Suppressor macrophage (primary cell): ENCODE measurements around the gene DLG2.

Experiments
- DNase-seq, 4 experiments: peaks; one replicate each; pipeline ENCODE4 v3.0.0-alpha.2; 2020 to 2022

The DLG2 gene

DNA sequence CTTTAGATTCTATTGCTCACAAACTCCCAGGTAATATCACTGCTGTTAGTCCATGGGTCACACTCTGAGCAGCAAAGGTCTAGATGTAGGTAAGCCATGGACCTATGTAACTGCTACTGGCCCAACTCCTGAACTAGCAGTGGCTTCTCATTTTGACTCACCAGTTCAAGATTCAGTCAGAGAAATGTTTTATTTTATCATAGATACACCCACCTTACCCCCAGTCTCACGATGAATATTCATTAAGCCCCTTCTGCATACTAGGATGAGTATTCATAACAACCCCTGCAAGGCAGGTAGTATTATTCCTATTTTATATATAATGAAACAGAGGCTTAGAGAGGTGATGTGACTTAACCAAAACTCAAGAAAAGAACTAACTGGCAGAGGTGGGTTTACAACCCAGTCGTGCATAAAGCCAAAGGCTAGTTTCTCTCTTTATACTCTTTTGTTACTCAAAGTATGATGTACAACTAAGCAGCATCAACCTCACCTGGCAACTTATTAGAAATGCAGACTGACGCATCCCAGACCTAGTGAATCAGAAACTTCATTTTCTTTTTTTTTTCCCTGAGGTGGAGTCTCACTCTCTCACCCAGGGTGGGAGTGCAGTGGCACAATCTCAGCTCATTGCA is 1383.4 kb downstream of the DLG2 start:
- DNase-seq: no peak

DNA sequence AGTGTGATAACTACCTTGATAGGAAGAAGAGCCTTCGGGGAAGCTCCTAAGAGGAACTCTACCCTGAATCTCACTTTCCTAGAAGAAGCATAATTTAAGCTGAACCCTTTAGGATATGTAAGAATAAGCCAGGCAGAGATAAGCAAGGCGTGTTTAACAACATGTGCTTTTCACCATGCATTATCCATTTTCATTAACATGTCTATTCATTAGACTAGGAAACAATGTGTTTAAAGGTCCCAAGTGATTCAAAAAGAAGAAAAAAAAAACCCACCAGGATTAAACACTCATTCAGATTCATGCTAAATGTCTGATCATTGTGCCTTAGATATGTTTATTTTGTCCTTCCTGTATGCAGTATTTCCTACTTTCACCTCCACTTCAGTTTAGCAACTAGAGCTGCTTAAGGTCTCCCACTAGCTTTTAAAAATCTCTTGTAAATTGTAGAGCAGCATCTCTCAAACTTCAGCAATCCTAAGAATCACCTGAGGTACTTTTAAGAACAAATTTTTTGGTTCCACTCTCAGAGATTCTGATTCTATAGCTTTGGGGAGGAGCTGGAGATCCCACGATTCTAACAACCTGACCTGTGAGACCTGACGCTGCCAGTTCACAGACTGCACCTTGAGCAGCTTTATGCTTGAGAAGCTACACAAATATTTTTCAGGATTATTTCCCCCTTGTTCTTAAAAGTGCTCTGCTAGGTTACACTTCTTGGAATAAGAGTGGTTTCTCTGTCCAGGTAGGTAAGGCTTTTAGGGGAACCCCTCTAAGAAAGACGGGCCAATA is 1385.6 kb downstream of the DLG2 start:
- no peak for DNase-seq

DNA sequence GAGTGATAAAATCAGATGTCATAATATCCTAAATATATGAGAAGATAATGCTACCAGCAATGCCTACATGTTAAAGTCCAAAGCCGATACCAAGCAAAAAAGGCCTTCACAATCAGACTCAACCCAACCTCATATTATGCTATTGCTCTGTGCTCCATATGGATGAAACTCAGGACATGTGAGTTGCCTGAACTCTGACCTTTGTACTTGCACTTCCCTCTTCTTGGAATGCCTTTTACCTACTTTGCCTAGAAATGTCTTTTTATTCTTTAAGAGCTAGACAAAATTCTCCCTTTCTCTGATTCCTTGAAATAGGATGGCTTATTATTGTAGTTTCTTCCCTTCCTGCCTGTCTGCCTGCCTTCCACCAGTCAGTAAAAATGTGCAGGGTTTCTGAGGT is 1386.3 kb downstream of the DLG2 start:
- DNase-seq: no peak

DNA sequence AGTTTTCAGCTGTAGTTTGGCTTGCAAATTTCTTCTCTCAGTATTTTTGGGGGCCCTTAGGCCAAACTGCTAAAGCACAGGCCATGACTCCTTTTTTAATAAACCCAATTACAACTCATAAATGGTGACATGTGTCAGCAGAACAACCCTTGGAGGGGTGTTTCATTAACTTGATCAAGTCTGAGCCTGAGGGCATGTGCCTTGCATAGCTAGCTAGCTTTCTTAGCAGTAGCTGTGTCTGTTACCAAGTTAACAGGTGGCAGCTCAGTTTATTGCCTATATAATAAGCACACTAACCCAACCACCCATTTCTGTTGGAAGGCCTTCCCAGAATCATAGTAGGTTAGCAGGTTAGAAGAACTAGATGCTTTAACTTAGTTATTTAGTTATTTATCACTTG is 1390.7 kb downstream of the DLG2 start:
- no peak for DNase-seq

DNA sequence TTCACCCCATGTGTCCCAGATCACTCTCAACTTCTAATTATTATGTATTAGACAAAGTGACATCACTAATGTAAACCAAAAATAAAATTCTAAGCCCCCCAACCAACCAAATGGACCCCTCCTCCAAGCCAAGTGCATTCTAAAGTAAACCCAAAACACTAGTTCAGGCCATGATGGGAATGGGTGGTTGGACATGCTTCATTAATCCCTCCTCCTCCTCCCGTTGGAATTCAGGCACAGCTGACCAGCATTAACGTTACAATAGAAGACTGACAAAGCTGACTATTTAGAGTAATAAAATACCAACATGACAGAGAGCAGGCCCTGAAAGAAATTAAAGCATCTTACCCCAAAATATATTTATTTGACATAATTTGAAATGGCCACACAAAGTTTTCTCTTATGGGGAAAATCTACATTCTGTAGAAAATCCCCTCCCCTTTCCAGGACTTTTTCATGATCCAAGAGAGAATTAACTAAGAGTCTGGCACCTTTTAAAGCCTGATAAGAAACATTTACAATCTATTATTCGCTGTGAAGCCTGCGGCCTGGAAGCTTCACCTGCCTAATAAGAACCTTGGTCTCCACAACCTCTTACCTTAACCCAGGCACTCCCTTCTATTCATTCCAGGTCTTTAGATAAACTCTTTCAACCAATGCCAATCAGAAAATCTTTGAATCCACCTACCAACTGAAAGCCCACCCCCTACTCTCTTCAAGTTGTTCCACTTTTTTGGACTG is 1392.5 kb downstream of the DLG2 start:
- no peak for DNase-seq

DNA sequence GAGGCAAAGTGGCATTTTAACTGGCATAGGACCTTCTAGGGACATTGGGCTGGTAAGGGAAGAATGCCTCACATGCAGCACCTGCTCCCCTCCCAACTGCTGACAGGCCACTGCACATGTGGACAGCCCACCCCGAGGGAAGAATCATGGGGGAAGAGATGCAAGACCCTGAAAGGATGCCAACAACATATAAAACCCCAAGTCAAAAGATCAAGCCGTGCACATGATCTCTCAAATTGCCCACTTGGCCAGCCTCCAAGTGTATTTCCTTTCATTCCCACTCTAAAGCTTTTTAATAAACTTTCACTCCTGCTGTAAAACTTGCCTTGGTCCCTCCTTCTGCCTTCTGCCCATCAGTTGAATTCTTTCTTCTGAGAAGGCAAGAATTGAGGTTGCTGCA is 1393.1 kb downstream of the DLG2 start:
- no peak for DNase-seq

DNA sequence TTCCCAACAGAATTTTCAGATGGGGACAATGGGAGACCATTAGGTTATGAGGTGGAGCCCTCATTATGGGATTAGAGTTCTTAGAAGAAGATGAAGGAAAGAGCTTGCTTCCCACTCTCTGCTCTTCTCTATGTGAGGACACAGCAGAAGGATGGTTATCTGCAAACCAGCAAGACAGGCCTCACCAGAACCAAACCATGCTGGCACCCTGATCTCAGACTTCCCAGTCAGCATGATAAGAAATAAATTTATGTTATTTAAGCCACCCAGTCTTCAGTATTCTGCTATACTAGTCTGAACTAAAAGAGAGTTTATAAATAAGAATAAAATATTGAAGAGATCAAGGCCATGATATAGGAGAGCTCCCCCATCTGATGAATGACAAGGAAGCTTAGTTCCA is 1394.6 kb downstream of the DLG2 start:
- DNase-seq: no peak

DNA sequence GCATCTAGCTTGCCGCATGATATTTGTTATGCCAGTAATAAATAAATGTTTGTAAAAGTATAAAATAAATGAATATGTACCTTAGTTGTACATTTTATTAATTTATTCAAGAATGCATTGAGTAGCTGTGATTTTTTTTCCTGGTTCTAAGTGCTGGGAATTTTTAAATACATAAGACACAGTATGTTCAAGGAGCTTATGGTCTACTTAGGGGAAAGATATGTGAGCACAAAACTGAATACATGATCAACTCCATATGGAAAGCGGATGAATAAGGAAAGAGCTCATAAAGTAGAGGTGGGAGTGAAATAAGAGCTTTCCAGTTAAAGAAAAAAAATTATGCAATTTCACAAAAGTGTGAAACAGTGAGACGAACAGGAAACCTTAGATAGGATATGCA is 1396.7 kb downstream of the DLG2 start:
- no peak for DNase-seq

DNA sequence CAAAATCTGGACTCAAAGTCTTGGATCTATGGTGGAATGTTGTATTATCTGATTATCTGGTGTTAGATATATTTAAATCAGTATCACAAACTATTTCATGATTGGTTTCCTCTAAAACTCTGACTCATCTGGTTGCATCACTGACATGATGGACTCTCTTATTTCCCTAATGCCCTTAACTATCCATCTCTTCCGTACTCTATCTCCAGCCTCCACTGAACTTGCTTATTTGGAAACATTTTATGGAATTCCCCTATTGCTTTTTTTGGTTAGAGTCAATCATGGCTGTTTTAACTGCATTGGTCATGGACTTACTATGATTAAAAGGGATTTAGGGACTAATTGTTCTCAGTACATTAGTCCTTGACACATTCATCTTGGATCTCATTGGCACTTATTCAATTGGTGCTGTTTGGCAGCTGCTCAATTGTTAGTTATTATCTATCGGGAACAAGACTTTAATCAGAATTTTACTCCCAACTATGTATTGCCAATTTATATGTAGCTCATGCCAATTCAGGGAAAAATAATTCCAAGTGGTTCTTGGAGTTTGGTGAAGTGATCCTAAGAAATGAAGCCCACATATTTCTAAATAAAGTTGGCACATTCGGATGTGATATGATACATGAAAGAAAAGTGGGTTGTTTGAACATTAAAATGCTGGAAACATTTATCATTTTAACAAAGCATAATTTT is 1399.0 kb downstream of the DLG2 start:
- no peak for DNase-seq

DNA sequence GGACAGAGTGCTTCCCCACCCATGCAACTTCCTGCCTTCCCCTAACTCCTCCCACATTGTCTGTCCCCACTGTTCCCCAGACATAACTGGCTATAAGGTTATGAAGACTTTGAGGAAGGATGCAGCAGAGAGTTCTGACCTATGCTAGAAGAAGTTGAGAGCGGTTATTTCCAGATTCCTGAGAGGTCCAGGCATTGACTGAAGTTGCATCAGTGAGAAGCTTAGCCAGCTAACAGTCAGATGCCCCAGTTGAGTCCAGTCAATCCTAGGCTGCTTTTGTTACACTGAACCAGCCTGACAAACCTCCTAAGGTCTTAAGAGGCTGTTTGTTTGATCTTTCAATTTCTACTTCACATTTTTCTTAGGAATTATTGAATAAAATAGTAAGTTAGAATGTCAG is 1403.1 kb downstream of the DLG2 start:
- DNase-seq: no peak

DNA sequence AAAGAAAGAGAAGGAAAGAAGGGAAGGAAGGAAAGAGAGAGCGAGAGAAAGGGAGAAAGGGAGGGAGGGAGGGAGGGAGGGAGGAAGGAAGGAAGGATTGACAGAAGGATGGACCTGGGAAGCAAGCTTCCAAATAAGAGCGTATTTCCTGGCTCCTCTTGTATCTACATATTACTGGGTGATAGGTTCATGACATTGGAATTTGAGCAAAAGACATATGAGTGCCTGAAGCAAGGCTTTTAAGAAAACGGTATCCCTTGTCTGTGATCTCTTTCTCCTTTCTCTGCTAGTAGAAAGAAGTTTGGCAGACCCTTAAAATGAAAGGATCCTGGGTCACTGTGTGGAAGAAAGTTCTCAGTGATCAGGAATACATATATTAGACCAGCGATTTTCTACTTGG is 1408.8 kb downstream of the DLG2 start:
- no peak for DNase-seq

DNA sequence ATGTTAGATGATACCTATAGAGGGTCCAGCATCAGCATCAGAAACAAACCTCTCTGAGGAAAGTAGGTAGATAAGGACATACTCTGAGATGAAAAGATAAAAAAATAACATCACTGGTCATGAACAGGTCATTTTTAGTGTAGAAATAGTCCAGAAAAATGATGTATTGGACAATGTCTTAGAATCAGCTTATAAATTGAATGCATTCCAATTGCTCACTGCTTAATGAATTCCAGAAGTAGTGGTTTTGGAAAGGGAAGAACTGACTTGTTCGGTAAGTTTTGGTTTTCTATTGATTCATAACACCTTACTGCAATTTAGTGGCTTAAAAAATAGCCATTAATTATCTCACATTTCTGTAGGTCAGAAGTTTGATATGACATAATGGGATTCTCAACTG is 1411.5 kb downstream of the DLG2 start:
- DNase-seq: no peak

DNA sequence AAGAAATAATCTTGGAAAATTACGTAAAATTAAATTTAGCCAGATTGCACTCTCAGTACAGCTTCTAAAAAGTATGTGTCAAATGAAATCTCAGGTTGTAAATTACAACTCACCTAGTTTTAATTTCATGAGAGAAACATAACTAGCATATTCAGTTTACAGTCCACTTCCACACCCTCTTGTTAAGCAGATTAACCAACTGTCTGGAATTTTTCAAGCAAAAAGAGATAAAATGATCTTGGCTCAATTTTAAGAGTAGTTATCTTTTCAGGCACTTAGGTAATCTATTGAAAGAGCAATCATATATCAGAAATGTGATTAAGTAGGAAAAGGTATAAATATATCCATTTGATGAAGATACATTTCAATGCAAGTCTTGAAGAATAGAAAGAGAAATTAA is 1412.6 kb downstream of the DLG2 start:
- no peak for DNase-seq

DNA sequence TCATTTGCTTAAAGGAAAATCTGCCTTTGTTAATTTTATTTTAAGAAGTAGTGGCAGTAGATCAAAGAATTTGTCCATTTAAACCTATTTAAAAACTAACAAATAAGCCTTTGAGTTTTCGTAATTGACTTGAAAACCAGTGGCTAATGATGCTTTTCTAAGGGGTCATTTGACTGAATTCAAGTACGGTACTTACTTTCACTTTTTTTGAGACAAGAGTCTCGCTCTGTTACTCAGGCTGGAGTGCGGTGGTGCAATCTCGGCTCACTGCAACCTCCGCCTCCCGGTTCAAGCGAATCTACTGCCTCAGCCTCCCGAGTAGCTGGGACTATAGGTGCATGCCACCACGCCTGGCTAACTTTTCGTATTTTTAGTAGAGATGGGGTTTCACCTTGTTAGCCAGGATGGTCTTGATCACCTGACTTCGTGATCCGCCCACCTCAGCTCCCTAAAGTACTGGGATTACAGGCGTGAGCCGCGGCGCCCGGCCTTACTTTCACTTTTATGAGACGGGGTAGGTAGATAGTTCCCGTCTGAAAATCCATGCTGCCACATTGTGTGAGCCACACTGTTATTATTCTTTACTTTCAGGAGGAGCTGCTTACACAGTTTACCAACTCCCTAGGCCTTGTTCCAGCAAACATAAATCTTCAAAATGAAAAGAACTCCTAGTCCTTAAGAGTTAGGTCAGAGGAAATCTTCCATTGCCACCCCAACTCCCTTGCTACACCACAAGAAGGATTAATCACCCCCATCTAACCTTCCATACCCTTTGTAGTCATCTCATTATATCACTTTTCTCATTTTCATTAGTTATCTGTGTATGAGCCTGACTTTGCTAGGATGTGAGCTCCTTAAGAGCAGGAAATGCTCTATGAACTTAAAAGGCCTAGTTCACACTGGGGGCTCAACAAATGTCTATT is 1414.4 kb downstream of the DLG2 start:
- no peak for DNase-seq

DNA sequence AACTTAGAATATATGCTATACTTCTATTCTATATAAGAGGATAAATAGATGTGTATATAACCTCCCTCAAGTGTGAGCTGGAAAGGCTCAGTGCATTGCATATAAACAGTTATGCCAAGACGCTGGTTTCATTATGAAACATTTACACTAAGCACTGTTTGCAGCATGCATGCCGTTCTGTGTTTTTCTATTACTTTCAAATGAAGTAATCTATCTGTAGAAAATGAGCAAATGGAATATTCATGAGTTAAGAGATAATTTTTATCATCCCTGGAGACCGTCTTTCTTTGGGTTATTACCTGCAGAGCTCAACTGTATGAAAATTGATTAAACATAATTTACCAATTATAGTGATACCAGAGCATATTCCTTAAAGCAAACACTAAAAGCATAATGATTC is 1415.2 kb downstream of the DLG2 start:
- DNase-seq: no peak

DNA sequence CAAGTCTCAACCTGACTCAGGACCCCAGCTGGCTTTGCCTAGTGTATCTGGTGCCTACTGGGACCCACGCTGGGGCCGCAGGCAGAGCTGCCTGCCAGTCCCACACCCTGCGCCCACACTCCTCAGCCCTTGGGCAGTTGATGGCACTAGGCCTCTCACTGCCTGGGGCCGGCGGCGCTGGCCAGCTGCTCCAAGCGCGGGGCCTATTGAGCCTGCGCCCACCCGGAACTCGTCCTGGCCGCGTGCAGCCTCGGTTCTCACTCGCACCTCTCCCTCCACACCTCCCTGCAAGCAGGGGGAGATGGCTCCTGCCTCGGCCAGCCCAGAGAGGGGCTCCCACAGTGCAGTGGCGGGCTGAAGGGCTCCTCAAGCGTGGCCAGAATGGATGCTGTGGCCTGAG is 1432.4 kb downstream of the DLG2 start:
- DNase-seq: no peak

DNA sequence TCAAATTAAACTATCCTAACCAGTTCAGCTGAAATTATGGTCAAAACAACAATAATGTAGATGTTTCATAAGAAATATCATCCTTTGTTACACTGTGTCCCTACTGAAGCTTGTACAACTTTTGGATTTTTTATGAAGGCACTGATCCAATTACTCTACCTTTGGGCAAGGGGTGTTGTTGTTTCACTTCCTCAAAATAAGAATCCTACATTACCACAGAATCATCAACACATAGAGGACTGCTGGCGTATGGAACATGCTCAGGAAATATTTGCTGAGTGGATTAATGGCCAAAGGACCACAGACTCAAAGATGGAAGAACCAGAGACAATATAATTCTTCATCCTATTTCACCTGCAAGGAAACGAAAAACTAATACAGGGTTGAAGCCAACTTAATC is 1433.4 kb downstream of the DLG2 start:
- no peak for DNase-seq

DNA sequence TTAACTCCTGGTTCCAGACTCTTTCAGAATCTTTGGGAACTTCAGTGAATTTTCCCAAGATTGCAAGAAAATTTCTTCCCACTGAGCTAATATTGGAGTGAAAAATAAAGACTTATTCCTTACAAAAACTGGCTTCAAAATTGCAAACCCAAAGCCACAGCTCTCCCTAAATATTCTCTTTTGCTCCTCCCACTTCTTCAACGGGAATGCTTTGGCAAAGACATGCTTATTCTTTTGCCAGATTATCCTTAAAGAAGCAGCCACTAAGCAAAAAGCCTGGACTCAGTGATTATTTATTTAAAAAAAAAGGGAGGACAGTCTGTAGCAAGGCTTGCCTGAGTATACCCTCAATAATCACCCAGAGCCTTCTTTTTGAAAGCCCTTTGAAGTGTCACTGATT is 1438.6 kb downstream of the DLG2 start:
- no peak for DNase-seq

DNA sequence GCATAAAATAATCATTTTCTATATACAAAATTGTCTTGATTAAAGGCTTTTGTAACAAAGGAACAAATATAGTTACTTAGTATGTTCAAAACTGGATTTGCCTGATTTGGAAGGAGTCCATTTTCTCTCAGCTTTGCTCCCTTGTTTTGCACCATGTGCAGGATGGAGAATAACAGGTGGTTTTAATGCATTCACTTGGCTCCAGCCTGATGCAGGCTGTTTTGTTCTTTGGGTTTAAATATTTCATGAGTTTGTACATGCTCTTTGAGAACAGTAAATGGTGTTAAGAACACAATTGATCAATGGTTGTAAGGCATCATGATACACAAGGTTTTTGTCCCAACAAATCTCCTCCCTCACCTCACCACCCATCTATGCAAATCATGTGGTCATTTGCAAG is 1454.1 kb downstream of the DLG2 start:
- DNase-seq: no peak

DNA sequence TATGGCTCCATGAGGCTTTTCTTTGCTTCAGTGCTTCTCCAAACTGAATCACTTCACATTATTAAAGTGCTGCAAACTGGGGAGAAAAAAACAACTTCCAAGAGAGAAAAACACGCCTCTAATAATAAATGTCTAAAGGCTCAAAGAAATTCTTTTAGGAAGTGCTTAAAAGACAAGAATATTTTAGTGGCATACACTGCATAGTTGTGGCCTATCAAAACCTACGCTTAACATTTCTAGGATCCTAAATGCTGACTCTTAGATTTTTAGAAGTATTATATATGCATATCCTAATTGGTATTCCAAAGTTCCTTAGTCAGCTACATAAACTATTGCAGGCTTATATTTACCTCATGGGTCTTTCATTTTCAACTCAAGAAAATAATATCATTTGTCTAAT is 1462.0 kb downstream of the DLG2 start:
- no peak for DNase-seq

DNA sequence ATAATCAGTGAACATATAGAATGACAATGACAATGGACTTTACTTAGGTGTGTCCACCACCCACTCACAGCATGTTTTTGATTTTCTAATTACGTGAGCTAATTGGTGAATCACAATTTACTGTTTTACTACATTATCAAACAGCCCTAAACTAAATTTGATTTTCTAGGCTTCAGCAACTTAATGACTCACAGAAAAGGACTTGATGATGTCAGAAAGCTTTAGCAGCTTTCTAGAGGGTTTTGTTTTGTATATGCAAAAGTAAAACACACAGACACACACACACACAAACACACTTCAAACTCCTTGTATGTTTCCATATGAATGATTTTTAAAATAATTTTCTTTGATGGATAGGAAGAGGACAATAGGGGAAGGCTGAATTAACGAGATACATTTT is 1462.4 kb downstream of the DLG2 start:
- DNase-seq: no peak

DNA sequence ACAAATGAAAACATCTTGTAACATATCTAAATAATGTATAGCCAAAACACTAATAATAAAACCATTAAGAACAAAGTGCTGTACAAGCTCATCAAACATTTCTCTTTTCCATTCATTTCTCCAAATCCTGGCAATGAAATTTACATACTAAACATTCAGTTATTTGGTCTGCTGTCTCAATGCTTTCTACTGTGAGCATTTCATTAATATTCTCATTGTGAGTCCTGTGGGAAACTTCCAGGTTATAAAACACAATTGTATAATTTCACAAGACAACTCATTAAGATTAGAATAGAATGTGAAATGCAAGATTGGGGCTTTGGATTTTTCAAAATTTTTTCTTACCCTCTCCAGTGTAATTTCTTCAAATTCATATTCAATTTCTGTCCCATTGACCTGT is 1464.0 kb downstream of the DLG2 start:
- DNase-seq: no peak
